ENCODE results near the gene STK32B.
"Not testable (repeated sequence)": the region's sequence is repeated elsewhere in the genome, so short reads cannot be mapped to it uniquely, and the experiment has no call there.

Gene STK32B

GRCh38 chr4:5409972-5410618, 358.8 kb downstream of the STK32B start:
- no peak for DNase-seq

- DNase-seq = no peak
Measured at GRCh38 chr4:5412296-5412695, 361.0 kb downstream of the STK32B start.

GRCh38 chr4:5412751-5413150, 361.5 kb downstream of the STK32B start:
- no peak for DNase-seq

- DNase-seq = no peak
Measured at GRCh38 chr4:5416637-5417036, 365.4 kb downstream of the STK32B start.

GRCh38 chr4:5420266-5420665, 369.0 kb downstream of the STK32B start:
- no peak for DNase-seq

- no peak for DNase-seq
Measured at GRCh38 chr4:5421416-5421815, 370.1 kb downstream of the STK32B start.

GRCh38 chr4:5422195-5422594, 370.9 kb downstream of the STK32B start:
- DNase-seq = no peak

- no peak for DNase-seq
Measured at GRCh38 chr4:5423670-5424069, 372.4 kb downstream of the STK32B start.

GRCh38 chr4:5424211-5424610, 372.9 kb downstream of the STK32B start:
- DNase-seq = no peak

- DNase-seq = no peak
Measured at GRCh38 chr4:5424901-5425300, 373.6 kb downstream of the STK32B start.

GRCh38 chr4:5429747-5430146, 378.5 kb downstream of the STK32B start:
- no peak for DNase-seq

- no peak for DNase-seq
Measured at GRCh38 chr4:5433196-5433595, 381.9 kb downstream of the STK32B start.

- no peak for DNase-seq
Measured at GRCh38 chr4:5435201-5435600, 383.9 kb downstream of the STK32B start.

GRCh38 chr4:5435823-5436222, 384.5 kb downstream of the STK32B start:
- no peak for DNase-seq

- DNase-seq = not testable (repeated sequence)
Measured at GRCh38 chr4:5443976-5444802, 392.9 kb downstream of the STK32B start.

- DNase-seq = no peak
Measured at GRCh38 chr4:5444918-5445517, 393.7 kb downstream of the STK32B start.

- DNase-seq = no peak
Measured at GRCh38 chr4:5446595-5447226, 395.4 kb downstream of the STK32B start.

- no peak for DNase-seq
Measured at GRCh38 chr4:5447755-5448154, 396.5 kb downstream of the STK32B start.

- DNase-seq = no peak
Measured at GRCh38 chr4:5448221-5448620, 396.9 kb downstream of the STK32B start.

- no peak for DNase-seq
Measured at GRCh38 chr4:5451243-5451642, 400.0 kb downstream of the STK32B start.

- no peak for DNase-seq
Measured at GRCh38 chr4:5452156-5452555, 400.9 kb downstream of the STK32B start.

- DNase-seq = no peak
Measured at GRCh38 chr4:5455003-5455585, 403.8 kb downstream of the STK32B start.

- no peak for DNase-seq
Measured at GRCh38 chr4:5456296-5456845, 405.1 kb downstream of the STK32B start.
